ENCODE measurements around the gene GSG1L. TPM values are rescaled to one million over a fixed set of nuclear protein-coding genes. Genes with fewer than 3 reads are reported as not detected.

The GSG1L gene
- total and polyA plus RNA-seq, 4 donors = 0.14 to 1.3 (median 0.24) TPM

GRCh38 chr16:27935076-27935475 lies 128.4 kb downstream of the GSG1L start:
- no peaks in the 10 kb centered on the region for H3K36me3 ChIP-seq (ENCODE audit: control insufficient read depth in 4 of 4, insufficient read depth in 4 of 4, low read length in 4 of 4)
- H3K9me3 ChIP-seq (ENCODE audit: control insufficient read depth in 4 of 4, insufficient read depth in 3 of 4, low read length in 3 of 4) = peaks cover 0 to 12% (median 2%) of the 10 kb centered on the region in 4 donors
- H3K4me3 ChIP-seq = no peak overlapping the region
- no peaks in the 10 kb centered on the region for H3K4me1 ChIP-seq (ENCODE audit: control insufficient read depth in 5 of 5, insufficient read depth in 5 of 5, low read length in 5 of 5)
- WGBS, 2 donors = 79% methylated on average over 7 of the region's 7 CpGs
- H3K9ac ChIP-seq (ENCODE audit: insufficient read depth in 1 of 2, low read length in 2 of 2) = no peak overlapping the region
- no peak overlapping the region for H3K27ac ChIP-seq (ENCODE audit: low read depth in 1 of 2, low read length in 1 of 2)
- DNase-seq (no peak), ATAC-seq (ENCODE audit: insufficient read depth, low FRiP score) (no peak)
- no peaks in the 10 kb centered on the region for H3K27me3 ChIP-seq (ENCODE audit: control insufficient read depth in 3 of 3, insufficient read depth in 3 of 3, low read length in 2 of 3)
- no peak for TF ChIP-seq CTCF (IDR thresholded peaks at IDR 0.05; ENCODE audit: control extremely low read depth, extremely low read depth)

DNA sequence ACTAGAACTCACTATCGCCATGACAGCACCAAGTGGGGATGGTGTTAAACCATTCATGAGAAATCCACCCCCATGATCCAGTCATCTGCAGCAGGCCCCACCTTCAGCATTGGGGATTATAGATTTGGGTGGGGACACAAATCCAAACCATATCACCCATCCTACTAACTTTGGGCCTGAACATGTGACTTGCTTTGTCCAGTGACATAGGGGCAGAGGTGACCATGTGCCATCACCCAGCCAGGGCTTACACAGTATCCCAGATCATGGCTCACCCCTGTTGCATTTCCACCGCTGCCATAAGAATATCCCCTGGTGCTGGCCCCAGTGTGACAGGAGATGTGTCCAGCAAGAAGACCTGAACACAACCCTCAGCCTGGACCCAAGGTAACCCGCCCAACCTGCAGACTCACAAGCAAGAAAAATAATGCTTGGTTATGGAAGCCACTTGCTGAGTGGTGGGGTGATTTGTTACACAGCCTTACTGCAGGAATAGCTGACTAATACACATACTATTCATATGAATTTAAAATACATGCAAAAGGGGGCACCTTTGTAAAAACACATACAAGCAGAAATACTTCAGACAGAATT lies 130.9 kb downstream of the GSG1L start:
- H3K4me3 ChIP-seq = no peak overlapping the region
- H3K36me3 ChIP-seq (ENCODE audit: control insufficient read depth in 4 of 4, insufficient read depth in 4 of 4, low read length in 4 of 4) = no peaks in the 10 kb centered on the region
- H3K27ac ChIP-seq (ENCODE audit: low read depth in 1 of 2, low read length in 1 of 2) = no peak overlapping the region
- H3K4me1 ChIP-seq (ENCODE audit: control insufficient read depth in 5 of 5, insufficient read depth in 5 of 5, low read length in 5 of 5) = no peaks in the 10 kb centered on the region
- 75 to 77% methylated on average over 3 of the region's 3 CpGs for WGBS, 2 donors
- no peak overlapping the region for H3K9ac ChIP-seq (ENCODE audit: insufficient read depth in 1 of 2, low read length in 2 of 2)
- no peaks in the 10 kb centered on the region for H3K27me3 ChIP-seq (ENCODE audit: control insufficient read depth in 3 of 3, insufficient read depth in 3 of 3, low read length in 2 of 3)
- peaks cover 0 to 12% (median 2%) of the 10 kb centered on the region in 4 donors for H3K9me3 ChIP-seq (ENCODE audit: control insufficient read depth in 4 of 4, insufficient read depth in 3 of 4, low read length in 3 of 4)
- no peak for ATAC-seq (ENCODE audit: insufficient read depth, low FRiP score)
- no peak for DNase-seq
- TF ChIP-seq CTCF (IDR thresholded peaks at IDR 0.05; ENCODE audit: control extremely low read depth, extremely low read depth) = no peak

DNA sequence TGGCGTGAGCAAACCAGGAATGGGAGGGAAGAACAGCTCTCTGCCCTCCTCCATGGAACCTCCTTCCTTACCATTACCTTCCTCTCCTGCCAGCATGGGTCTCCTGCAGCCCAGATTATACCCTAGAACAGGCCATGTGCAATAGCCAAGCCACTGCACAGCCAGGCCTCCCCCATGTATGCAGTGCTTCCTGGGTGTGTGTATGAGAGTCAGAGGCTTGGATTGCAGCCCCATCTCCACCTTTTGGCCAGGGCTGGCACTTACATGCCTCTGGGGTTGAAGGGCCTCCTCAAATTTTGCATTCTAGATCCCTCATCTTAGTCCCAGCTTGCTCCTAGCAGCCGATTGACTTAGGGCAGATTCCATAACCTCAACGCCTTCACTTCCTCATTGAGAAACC lies 133.7 kb downstream of the GSG1L start:
- no peak for TF ChIP-seq CTCF (IDR thresholded peaks at IDR 0.05; ENCODE audit: control extremely low read depth, extremely low read depth)
- H3K27me3 ChIP-seq (ENCODE audit: control insufficient read depth in 3 of 3, insufficient read depth in 3 of 3, low read length in 2 of 3) = no peaks in the 10 kb centered on the region
- no peak for ATAC-seq (ENCODE audit: insufficient read depth, low FRiP score)
- no peaks in the 10 kb centered on the region for H3K4me1 ChIP-seq (ENCODE audit: control insufficient read depth in 5 of 5, insufficient read depth in 5 of 5, low read length in 5 of 5)
- H3K9ac ChIP-seq (ENCODE audit: insufficient read depth in 1 of 2, low read length in 2 of 2) = no peak overlapping the region
- no peak overlapping the region for H3K4me3 ChIP-seq
- H3K27ac ChIP-seq (ENCODE audit: low read depth in 1 of 2, low read length in 1 of 2) = no peak overlapping the region
- no peak for DNase-seq
- H3K36me3 ChIP-seq (ENCODE audit: control insufficient read depth in 4 of 4, insufficient read depth in 4 of 4, low read length in 4 of 4) = no peaks in the 10 kb centered on the region
- peaks cover 0 to 9% (median 2%) of the 10 kb centered on the region in 4 donors for H3K9me3 ChIP-seq (ENCODE audit: control insufficient read depth in 4 of 4, insufficient read depth in 3 of 4, low read length in 3 of 4)
- 46 to 66% methylated on average over 3 of the region's 3 CpGs for WGBS, 2 donors

DNA sequence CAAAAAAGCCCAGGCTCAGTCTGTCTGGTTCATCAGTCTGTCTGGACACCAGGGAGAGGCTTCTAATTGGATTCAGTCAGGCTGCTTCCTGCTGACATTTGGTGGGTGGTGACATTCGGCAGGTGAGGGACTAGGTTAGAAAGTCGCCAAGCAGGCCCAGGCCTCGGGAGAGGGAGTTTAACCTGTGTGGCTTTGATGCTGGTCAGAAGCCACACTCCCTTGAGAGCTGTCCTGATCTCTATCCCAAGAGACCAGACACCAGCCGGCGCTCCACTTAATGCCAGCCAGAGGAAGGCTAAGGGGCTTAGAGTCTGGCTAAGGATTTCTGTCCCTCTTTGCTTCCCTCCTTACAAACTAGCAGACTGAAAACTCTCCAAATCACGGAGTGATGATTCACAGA lies 135.0 kb downstream of the GSG1L start:
- DNase-seq = no peak
- TF ChIP-seq CTCF (IDR thresholded peaks at IDR 0.05; ENCODE audit: control extremely low read depth, extremely low read depth) = no peak
- WGBS, 2 donors = 44 to 48% methylated on average over 6 of the region's 6 CpGs
- Histone ChIP-seq H3K27ac (ENCODE audit: low read depth in 1 of 2, low read length in 1 of 2) (no peak overlapping the region), H3K9ac (ENCODE audit: insufficient read depth in 1 of 2, low read length in 2 of 2) (no peak overlapping the region), H3K36me3 (ENCODE audit: control insufficient read depth in 4 of 4, insufficient read depth in 4 of 4, low read length in 4 of 4) (no peaks in the 10 kb centered on the region), H3K9me3 (ENCODE audit: control insufficient read depth in 4 of 4, insufficient read depth in 3 of 4, low read length in 3 of 4) (peaks cover 0 to 9% (median 2%) of the 10 kb centered on the region in 4 donors), H3K4me1 (ENCODE audit: control insufficient read depth in 5 of 5, insufficient read depth in 5 of 5, low read length in 5 of 5) (no peaks in the 10 kb centered on the region), H3K4me3 (no peak overlapping the region), H3K27me3 (ENCODE audit: control insufficient read depth in 3 of 3, insufficient read depth in 3 of 3, low read length in 2 of 3) (no peaks in the 10 kb centered on the region)
- no peak for ATAC-seq (ENCODE audit: insufficient read depth, low FRiP score)
